Naive B cell (primary cell): ENCODE measurements around the gene HPCAL1. TPM values are rescaled to one million over a fixed set of nuclear protein-coding genes. Genes with fewer than 3 reads are reported as not detected.
A peak's percentile ranks its signal among the peaks of the same experiment; 100 is the strongest.

Experiments
- ATAC-seq, 2 donors: fragments of 150-1000 bp; cut with Tn5 transposase; 2 replicates each; pipeline ENCODE4 v1.10.0; 2021; ENCODE audit warnings: low read depth in 2 of 2, mild to moderate bottlenecking in 2 of 2, moderate library complexity in 2 of 2
- DNase-seq: peaks from one replicate; pipeline ENCODE4 v3.0.0; 2022
- H3K27ac Mint-ChIP-seq, 6 donors: one replicate each; pipeline ENCODE4 v1.8.0; 2020 to 2022; ENCODE audit warnings: mild to moderate bottlenecking in 6 of 6, mixed read lengths in 6 of 6, moderate library complexity in 5 of 6, inconsistent platforms in 2 of 6
- H3K27me3 Mint-ChIP-seq, 3 donors: one replicate each; pipeline ENCODE4 v1.8.0; 2021 to 2022; ENCODE audit warnings: mixed read lengths in 3 of 3, mild to moderate bottlenecking in 1 of 3
- H3K36me3 Mint-ChIP-seq, 2 donors: one replicate each; pipeline ENCODE4 v1.8.0; 2020 to 2022; ENCODE audit warnings: mixed read lengths in 2 of 2, inconsistent platforms in 1 of 2, mild to moderate bottlenecking in 1 of 2
- H3K4me1 Mint-ChIP-seq, 3 donors: one replicate each; pipeline ENCODE4 v1.8.0; 2020 to 2022; ENCODE audit warnings: mixed read lengths in 3 of 3, inconsistent platforms in 1 of 3, mild to moderate bottlenecking in 1 of 3, moderate library complexity in 1 of 3
- H3K4me3 Mint-ChIP-seq, 8 donors: one replicate each; pipeline ENCODE4 v1.8.0; 2020 to 2022; ENCODE audit warnings: mild to moderate bottlenecking in 8 of 8, mixed read lengths in 8 of 8, moderate library complexity in 8 of 8, inconsistent platforms in 2 of 8
- H3K9me3 Mint-ChIP-seq, 7 donors: one replicate each; pipeline ENCODE4 v1.8.0; 2020 to 2022; ENCODE audit warnings: mixed read lengths in 7 of 7, mild to moderate bottlenecking in 5 of 7, inconsistent platforms in 2 of 7, moderate library complexity in 1 of 7
- polyA plus RNA-seq, 6 donors: library from polyadenylated mRNA; unstranded; fragments of 300-500 nt; fragmentation: Illumina TruSeq; gene quantifications; one replicate each; pipeline ENCODE4 v1.2.3, GENCODE V29; 2021; ENCODE audit warnings: low read depth in 6 of 6

The HPCAL1 gene
- polyA plus RNA-seq, 6 donors from 2014 or later = 49.1 to 92.1 (median 66.7) TPM

DNA sequence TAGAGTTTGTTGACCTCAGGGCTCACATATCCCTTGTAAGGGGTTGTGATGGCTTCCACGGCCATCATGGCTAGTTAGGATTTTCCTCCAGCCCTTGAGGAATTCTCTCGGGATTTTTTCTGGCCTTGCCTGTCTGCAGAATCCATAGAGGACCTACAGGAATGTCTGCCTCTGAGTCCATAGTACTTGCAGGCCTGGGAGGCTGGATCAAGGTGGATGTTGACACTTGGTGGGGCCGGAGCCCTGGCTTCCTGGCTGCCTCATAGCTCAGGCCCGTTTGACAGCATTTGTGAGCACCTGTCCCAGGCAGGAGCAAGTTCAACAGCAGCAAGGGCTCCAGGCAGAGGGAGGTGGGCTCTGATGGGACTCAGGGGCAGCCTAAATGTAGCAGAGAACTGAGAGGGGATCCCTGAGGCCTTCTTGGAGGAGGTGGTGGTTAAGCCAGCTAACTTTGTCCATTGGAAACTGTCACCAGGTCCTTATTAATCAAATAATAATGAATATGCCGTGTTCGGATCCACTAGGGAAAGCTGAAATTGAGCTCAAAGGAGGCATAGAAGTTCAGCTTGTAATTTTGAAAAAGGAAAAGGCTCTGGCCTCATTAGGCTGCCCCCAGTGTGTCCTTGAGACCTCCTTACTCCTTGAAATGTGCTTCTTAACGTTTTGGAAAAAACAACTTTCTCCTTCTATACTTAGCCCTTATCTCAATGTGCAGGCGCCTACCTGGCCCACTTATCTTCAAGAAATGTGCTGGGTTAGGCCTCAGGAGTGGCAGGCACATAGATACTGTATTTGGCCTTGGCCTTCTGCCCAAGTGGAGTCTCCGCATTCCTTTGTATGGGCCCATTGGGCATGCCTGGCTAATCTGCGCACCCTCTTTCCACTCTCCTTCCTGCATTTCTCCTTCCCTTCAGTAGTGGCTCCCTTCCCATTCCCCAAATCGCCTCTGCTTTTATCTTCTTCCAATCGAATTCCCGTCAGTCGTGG lies 66.9 kb downstream of the HPCAL1 start:
- no peak for DNase-seq
- Mint-ChIP-seq H3K27me3 (no peaks in the 10 kb centered on the region), H3K4me3 (peak overlapping the region in 1 of 8 donors; percentile 9), H3K4me1 (peaks cover 39 to 74% (median 54%) of the 10 kb centered on the region in 3 donors), H3K36me3 (no peaks in the 10 kb centered on the region), H3K9me3 (no peaks in the 10 kb centered on the region), H3K27ac (peak overlapping the region in 2 of 6 donors; percentile 22 to 65)
- no peak for ATAC-seq

DNA sequence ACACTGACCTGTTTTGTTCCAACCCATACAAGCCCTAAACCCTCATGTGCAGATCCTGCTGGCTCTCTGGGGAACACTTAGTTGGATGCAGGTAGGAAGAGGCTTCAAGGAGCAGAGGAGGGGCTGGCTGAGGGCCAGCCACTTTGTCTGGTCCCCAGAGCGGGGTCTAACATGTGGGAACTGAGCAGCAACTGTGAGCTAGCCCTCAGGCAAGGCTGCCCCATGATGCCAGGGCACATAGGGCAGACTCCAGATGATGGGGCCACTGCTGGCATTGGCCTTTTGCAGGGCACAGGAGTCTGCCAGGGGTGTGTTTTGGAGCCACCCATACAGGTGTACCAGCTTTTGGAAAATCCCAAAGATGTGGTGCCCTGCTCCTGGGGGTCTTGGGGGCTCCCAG lies 67.7 kb downstream of the HPCAL1 start:
- ATAC-seq (no peak), DNase-seq (no peak)
- H3K27me3 Mint-ChIP-seq = no peaks in the 10 kb centered on the region
- peak overlapping the region in 3 of 6 donors; percentile 22 to 45 (median 39) for H3K27ac Mint-ChIP-seq
- no peak overlapping the region for H3K4me3 Mint-ChIP-seq
- no peaks in the 10 kb centered on the region for H3K9me3 Mint-ChIP-seq
- no peaks in the 10 kb centered on the region for H3K36me3 Mint-ChIP-seq
- H3K4me1 Mint-ChIP-seq = peaks cover 43 to 76% (median 57%) of the 10 kb centered on the region in 3 donors

DNA sequence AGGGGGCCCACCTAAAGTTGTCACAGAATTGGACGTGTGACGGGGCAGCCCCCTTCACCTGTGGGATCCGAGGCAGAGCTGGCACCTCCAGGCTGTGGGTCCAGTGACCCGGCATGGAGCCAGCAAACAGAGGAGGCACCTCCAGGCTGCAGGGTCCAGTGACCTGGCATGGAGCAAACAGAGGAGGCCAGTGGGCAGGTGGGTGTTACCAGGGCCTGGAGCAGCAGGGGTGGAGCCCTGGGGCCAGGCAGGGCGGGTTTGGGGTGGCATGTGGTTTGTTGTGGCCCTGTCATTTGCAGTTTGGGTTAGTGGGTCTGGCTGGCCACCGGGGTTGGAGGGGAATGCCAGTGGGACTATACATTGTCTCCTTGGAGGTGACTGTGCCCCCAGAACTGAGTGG lies 68.2 kb downstream of the HPCAL1 start:
- H3K27me3 Mint-ChIP-seq = no peaks in the 10 kb centered on the region
- H3K27ac Mint-ChIP-seq = peak overlapping the region in 1 of 6 donors; percentile 39

GRCh38 chr2:10371441-10372196 lies 68.9 kb downstream of the HPCAL1 start:
- peak overlapping the region in 5 of 6 donors; percentile 59 to 94 (median 75) for H3K27ac Mint-ChIP-seq
- no peaks in the 10 kb centered on the region for H3K36me3 Mint-ChIP-seq
- ATAC-seq (no peak), DNase-seq (no peak)
- H3K27me3 Mint-ChIP-seq = no peaks in the 10 kb centered on the region
- no peaks in the 10 kb centered on the region for H3K9me3 Mint-ChIP-seq
- H3K4me3 Mint-ChIP-seq = peak overlapping the region in 1 of 8 donors; percentile 35
- H3K4me1 Mint-ChIP-seq = peaks cover 49 to 83% (median 69%) of the 10 kb centered on the region in 3 donors

More for the DNA sequence above, 68.2 kb downstream of the HPCAL1 start:
- peaks cover 48 to 81% (median 62%) of the 10 kb centered on the region in 3 donors for H3K4me1 Mint-ChIP-seq
- no peaks in the 10 kb centered on the region for H3K36me3 Mint-ChIP-seq
- ATAC-seq = no peak
- no peaks in the 10 kb centered on the region for H3K9me3 Mint-ChIP-seq
- H3K4me3 Mint-ChIP-seq = no peak overlapping the region
- no peak for DNase-seq

- Mint-ChIP-seq H3K27ac (peak overlapping the region in 5 of 6 donors; percentile 36 to 94 (median 64)), H3K4me3 (peak overlapping the region in 1 of 8 donors; percentile 35), H3K27me3 (no peaks in the 10 kb centered on the region), H3K9me3 (no peaks in the 10 kb centered on the region), H3K4me1 (peaks cover 44 to 80% (median 66%) of the 10 kb centered on the region in 3 donors), H3K36me3 (no peaks in the 10 kb centered on the region)
- DNase-seq = no peak
- ATAC-seq = no peak
These were observed 69.6 kb downstream of the HPCAL1 start for GRCh38 chr2:10372203-10372861.

GRCh38 chr2:10372862-10373240 lies 70.1 kb downstream of the HPCAL1 start:
- DNase-seq = no peak
- no peak overlapping the region for H3K4me3 Mint-ChIP-seq
- no peak for ATAC-seq
- H3K27me3 Mint-ChIP-seq = no peaks in the 10 kb centered on the region
- H3K9me3 Mint-ChIP-seq = no peaks in the 10 kb centered on the region
- H3K36me3 Mint-ChIP-seq = no peaks in the 10 kb centered on the region
- H3K4me1 Mint-ChIP-seq = peaks cover 48 to 80% (median 66%) of the 10 kb centered on the region in 3 donors
- H3K27ac Mint-ChIP-seq = peak overlapping the region; percentile 26 to 94 (median 76)

DNA sequence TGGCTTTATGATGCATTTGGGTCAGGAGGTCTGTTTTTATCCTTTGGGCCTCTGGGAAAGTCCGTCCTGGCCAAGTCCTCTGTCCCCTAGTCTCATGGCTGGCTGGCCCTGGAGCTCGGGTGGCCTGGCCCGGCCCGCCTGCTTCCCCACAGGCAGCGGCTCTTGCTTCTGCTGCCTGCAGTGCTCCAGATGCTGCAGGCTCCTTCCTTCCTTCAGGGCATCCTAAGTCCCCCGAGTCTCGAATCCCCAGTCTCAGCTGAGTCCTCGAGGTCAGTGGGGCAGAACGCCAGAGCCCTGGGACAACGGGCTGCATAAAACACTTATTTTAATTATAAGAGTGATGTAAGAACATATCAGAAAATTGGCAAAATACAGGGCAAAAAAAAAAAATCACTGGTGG lies 71.2 kb downstream of the HPCAL1 start:
- no peaks in the 10 kb centered on the region for H3K27me3 Mint-ChIP-seq
- DNase-seq (no peak), ATAC-seq (no peak)
- peak overlapping the region in 1 of 8 donors; percentile 20 for H3K4me3 Mint-ChIP-seq
- peak overlapping the region in 4 of 6 donors; percentile 94 to 98 (median 96) for H3K27ac Mint-ChIP-seq
- peaks cover 56 to 86% (median 76%) of the 10 kb centered on the region in 3 donors for H3K4me1 Mint-ChIP-seq
- no peaks in the 10 kb centered on the region for H3K36me3 Mint-ChIP-seq
- H3K9me3 Mint-ChIP-seq = no peaks in the 10 kb centered on the region

DNA sequence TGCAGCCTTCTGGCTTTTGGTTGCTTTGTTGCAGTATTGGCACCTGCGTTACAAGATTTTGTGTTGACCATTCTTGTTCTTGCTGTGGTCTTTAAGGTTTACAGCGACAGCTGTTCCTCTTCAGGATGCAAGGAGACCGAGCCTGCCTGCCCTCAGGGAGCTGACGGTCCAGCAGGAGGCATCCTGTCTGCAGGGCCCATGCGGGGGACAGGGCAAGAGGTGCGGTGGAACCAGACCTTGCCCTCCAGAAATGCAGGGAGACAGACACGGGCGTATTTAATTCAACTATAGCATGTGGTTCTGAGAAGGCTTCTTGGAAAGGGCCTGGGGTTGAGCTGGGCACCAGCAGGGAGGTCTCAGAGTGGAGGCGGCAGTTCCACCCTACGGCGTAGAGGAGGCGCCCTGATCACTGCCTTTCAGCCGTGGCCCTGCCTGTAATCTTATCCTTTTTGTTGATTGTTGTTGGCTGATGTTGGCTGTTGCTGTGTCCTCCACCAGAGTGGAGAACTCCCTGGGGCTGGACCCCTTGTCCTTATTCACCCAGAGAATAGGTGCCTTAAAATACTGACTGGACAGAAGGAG lies 71.7 kb downstream of the HPCAL1 start:
- ATAC-seq = no peak
- DNase-seq = no peak
- peaks cover 61 to 88% (median 78%) of the 10 kb centered on the region in 3 donors for H3K4me1 Mint-ChIP-seq
- H3K36me3 Mint-ChIP-seq = no peaks in the 10 kb centered on the region
- H3K9me3 Mint-ChIP-seq = no peaks in the 10 kb centered on the region
- H3K27me3 Mint-ChIP-seq = no peaks in the 10 kb centered on the region
- peak overlapping the region in 5 of 8 donors; percentile 17 to 83 (median 74) for H3K4me3 Mint-ChIP-seq
- H3K27ac Mint-ChIP-seq = peak overlapping the region; percentile 94 to 98 (median 96)

- peak; percentile 78 to 80 for ATAC-seq
- Mint-ChIP-seq H3K27me3 (no peaks in the 10 kb centered on the region), H3K4me3 (peak overlapping the region; percentile 59 to 85 (median 77))
These were observed 73.0 kb downstream of the HPCAL1 start for GRCh38 chr2:10375570-10376281.

GRCh38 chr2:10377052-10377746 lies 74.5 kb downstream of the HPCAL1 start:
- Mint-ChIP-seq H3K9me3 (no peaks in the 10 kb centered on the region), H3K36me3 (no peaks in the 10 kb centered on the region), H3K27ac (peak overlapping the region; percentile 94 to 99 (median 97)), H3K27me3 (no peaks in the 10 kb centered on the region), H3K4me1 (peaks cover 75 to 95% (median 90%) of the 10 kb centered on the region in 3 donors), H3K4me3 (peak overlapping the region in 7 of 8 donors; percentile 52 to 88 (median 83))
- DNase-seq (no peak), ATAC-seq (no peak)

More at GRCh38 chr2:10375570-10376281, 73.0 kb downstream of the HPCAL1 start:
- DNase-seq = peak; percentile 79
- Mint-ChIP-seq H3K27ac (peak overlapping the region; percentile 94 to 98 (median 96)), H3K36me3 (no peaks in the 10 kb centered on the region), H3K4me1 (peaks cover 68 to 89% (median 81%) of the 10 kb centered on the region in 3 donors), H3K9me3 (no peaks in the 10 kb centered on the region)

GRCh38 chr2:10377747-10378085 lies 75.0 kb downstream of the HPCAL1 start:
- Mint-ChIP-seq H3K9me3 (no peaks in the 10 kb centered on the region), H3K4me1 (peaks cover 76 to 94% (median 93%) of the 10 kb centered on the region in 3 donors), H3K27ac (peak overlapping the region; percentile 94 to 99 (median 97)), H3K27me3 (no peaks in the 10 kb centered on the region), H3K36me3 (no peaks in the 10 kb centered on the region), H3K4me3 (peak overlapping the region; percentile 62 to 88 (median 83))
- ATAC-seq = no peak
- no peak for DNase-seq

DNA sequence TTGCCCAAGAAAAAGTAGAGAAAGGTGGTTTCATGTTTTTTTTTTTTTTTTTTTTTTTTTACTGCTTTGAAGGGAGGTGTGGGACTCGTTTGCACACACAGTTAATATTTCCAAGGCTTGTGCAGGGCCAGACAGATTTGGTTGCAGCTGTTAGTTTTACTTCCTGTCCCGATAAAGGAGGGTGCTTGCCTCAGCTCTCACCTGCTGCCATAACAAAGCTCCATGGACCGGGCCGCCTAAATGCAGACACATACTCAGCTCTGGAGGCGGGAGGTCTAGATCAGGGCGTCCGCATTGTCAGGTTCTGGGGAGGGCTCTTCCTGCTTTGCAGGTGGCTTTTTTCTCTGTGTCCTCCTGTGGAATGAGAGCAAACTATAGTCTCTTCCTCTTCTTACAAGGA lies 75.5 kb downstream of the HPCAL1 start:
- ATAC-seq (peak; percentile 62 to 63), DNase-seq (peak; percentile 84)
- H3K4me3 Mint-ChIP-seq = peak overlapping the region; percentile 62 to 88 (median 83)
- peak overlapping the region; percentile 94 to 99 (median 97) for H3K27ac Mint-ChIP-seq
- no peaks in the 10 kb centered on the region for H3K9me3 Mint-ChIP-seq
- H3K4me1 Mint-ChIP-seq = peaks cover 76 to 94% (median 93%) of the 10 kb centered on the region in 3 donors
- no peaks in the 10 kb centered on the region for H3K36me3 Mint-ChIP-seq
- H3K27me3 Mint-ChIP-seq = no peaks in the 10 kb centered on the region
